T47D (cell line): ENCODE data around the gene HLCS.

Experiments used
- DNase-seq, 2 experiments: peaks; one replicate each; pipeline versions ENCODE4 v3.0.0 to v3.0.0-alpha.2; 2011 to 2012; ENCODE audit warnings: low read depth in 1 of 2, low spot score in 1 of 2
- JUND ChIP-seq: IDR thresholded peaks from 2 replicates; pipeline ENCODE4 v1.6.1; 2012; ENCODE audit warnings: low read depth
- in situ Hi-C: cut with HindIII; loops from 2 replicates; pipeline ENCODE4 v1.10.0; 2016; ENCODE audit warnings: low sequenced_read_pairs, low pct_unique_long_range_greater_than_20kb

HLCS gene

DNA sequence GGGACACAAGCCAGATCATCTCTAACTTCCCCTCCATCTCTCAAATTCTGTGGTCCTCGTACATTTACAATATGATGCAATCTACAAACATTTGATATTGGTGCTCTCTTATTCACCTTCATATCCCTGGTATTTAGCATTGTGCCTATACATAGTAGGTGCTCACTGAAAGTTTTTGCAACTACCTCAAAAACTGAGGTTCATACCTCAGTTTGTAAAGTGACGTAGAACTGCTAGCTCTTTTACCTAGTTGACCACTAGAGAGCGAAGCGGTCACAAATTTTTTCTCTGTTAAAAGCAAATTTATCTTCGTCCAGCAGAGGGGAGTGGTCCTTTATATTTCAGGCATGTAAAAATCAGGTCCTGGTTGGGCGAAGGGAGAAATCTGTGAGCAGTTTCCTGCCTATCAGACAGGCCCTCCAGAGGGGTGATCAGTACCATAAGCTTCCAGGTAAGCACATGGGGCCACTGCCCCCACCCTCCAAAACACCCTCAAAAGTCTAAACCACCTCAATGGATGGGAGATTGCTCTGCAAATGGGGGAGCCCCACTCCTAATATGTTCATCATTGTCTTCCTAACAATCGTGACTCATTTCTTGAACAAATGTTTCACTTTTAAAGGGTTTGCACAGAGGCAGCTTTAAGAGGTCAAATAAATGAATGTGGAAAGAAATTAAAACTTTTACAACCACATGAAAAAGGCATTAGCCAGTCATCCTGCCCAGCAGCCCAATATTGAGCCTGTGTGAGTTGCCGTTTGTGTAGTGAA lies 10.6 kb upstream of the HLCS start:
- DNase-seq, result peak in 1 of 2 experiments; percentile 89
- in situ Hi-C loops, result no loop called here
- TF ChIP-seq JUND, result no peak

DNA sequence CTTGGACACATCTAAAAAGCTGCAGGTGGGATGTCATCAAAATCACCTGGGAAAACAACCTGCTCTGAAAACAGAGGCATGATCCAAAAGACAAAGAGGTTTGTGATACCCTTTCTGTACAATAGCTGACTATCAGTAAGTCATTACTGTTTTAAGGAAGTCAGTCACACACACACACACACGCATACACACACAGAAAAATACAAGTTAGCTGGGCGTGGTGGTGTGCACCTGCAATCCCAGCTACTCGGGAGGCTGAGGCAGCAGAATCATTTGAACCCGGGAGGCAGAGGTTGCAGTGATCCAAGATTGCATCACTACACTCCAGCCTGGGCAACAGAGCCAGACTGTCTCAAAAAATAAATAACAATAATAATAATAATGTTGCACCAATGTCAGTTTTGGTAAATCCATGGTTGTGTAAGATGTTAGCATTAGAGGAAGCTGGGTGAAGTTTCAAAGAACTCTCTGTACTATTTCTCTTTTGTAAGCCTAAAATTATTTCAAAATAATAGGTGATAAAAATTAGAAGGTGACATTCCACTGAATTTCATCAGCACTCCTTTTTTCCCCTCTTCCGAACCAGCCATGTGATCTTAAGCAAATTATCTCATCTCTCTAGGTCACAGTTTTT lies 9.9 kb upstream of the HLCS start:
- in situ Hi-C loops, result no loop called here
- no peak for DNase-seq
- TF ChIP-seq JUND, result no peak

DNA sequence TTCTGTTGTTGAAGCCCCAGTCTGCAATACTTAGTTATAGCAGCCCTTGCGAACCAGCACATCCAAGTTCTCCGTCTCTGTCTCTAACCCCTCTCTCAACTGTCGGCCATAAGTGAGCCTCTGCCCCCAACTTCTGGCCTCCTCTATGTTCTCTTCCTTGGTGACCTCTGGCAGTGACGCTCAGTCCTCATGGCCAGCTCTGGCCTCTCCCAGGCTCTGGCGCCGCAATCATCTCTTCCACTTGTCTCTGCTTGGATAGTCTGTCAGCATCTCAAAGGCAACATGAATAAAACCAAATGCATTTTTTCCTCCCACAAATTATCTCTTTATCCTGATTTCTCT lies 8.4 kb upstream of the HLCS start:
- TF ChIP-seq JUND, result no peak
- no peak for DNase-seq
- in situ Hi-C loops, result no loop called here

GRCh38 chr21:36973986-36974850 lies 7.7 kb upstream of the HLCS start:
- DNase-seq, result no peak
- TF ChIP-seq JUND, result no peak
- in situ Hi-C loops, result no loop called here

DNA sequence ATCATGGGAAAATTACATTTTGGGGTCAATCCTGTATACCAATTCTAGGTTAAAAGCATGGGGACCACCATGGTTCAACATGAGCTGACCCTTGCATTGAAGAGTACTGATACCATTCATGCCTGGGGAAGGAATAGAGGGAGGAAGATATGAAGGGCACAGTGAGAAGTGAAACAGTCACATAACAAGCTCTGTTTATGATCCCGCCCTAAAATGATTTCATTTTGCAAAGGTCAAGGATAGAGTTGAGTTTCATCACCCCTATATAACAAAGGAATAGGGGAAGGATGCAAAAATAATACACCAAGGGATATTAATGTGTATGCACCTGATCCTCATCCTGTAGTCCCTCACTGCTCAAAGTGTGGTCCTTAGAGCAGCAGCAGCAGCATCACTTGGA lies 2.5 kb upstream of the HLCS start:
- in situ Hi-C loops, result no loop called here
- no peak for TF ChIP-seq JUND
- DNase-seq, result no peak

DNA sequence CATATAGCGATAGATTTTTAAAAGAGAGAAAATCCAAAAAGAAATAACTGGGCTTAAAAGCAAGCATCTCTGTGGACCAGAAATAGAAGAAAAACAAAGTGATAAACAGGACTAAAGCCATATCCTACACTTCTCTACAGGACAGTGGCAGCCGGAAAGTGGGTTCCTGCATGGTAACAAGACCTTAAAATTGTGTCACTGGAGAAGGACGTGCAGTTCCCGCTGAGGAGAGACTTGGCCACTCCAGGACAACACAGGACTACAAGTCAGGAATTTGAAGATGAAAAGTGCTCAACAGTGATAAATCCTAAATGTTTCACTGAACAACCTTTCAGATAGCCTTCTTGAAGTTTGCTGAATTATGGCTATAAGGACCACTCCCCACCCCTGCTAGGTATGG lies 1.9 kb upstream of the HLCS start:
- no peak for TF ChIP-seq JUND
- in situ Hi-C loops, result no loop called here

GRCh38 chr21:36966821-36967768 lies 626 bp upstream of the HLCS start:
- DNase-seq, result peak in 1 of 2 experiments; percentile 7
- in situ Hi-C loops, result no loop called here
- TF ChIP-seq JUND, result no peak

More for the DNA sequence above, 1.9 kb upstream of the HLCS start:
- DNase-seq, result no peak

GRCh38 chr21:36965720-36966065 lies 776 bp downstream of the HLCS start:
- in situ Hi-C loops, result no loop called here
- DNase-seq, result no peak
- TF ChIP-seq JUND, result no peak

- peak in 1 of 2 experiments; percentile 4 for DNase-seq
- TF ChIP-seq JUND, result no peak
- in situ Hi-C loops, result no loop called here
Observed at GRCh38 chr21:36964827-36965719, 1.4 kb downstream of the HLCS start.

DNA sequence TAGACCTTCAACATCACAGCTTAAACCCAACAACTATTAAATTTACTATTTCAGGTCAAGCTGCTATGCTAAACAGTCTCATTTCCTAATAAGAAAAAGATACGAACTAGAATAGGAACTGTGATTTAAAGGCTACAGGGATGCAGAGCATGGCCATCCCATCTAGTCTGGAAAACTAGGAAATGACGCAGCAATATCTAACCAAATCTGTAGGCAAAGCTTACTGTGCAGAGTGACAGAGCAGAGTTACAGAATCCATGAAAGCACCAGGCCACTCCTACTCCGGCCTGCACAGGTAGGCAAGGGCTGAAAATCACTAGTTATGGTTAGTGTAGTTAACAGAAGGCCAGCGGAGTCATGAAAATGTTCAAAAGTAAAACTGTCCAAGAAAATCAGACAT lies 2.1 kb downstream of the HLCS start:
- TF ChIP-seq JUND, result no peak
- DNase-seq, result no peak
- in situ Hi-C loops, result no loop called here

DNA sequence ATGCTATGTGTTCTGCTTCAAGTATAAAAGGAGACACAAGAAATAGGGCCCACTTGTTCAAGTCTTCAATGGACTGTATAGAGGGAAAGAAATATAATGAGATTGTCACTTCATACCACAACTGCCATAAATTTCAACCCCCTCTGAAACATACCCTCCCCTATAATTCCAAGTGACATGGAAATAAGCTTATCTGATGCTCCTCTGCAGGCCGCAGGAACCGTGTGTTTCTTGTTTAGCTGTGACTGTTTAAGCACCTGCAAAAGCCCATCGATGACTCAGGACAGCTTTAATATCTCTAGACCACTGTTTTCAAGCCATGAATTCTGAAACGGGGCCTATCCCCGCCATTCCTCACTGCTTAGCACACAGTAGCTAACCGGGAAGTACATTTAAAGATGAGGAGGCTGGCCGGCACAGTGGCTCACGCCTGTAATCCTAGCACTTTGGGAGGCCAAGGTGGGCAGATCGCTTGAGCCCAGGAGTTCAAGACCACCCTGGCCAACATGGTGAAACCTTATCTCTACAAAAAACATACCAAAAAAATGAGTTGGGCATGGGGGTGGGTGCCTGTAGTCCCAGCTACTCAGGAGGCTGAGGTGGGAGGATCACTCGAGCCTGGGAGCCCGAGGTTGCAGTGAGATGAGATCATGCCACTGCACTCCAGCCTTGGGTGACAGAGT lies 4.2 kb downstream of the HLCS start:
- in situ Hi-C loops, result no loop called here

More for the DNA sequence above, 4.2 kb downstream of the HLCS start:
- no peak for TF ChIP-seq JUND
- no peak for DNase-seq
